PFSK-1 (cell line): ENCODE measurements around the gene STAMBP.

Experiments used
- POLR2AphosphoS5 ChIP-seq: IDR thresholded peaks from 2 replicates; pipeline ENCODE4 v1.6.1; 2012; ENCODE audit warnings: low read depth, mild to moderate bottlenecking, control low read depth, low read length, moderate library complexity
- REST ChIP-seq, 2 experiments: IDR thresholded peaks; 2 replicates each; pipeline versions ENCODE4 v1.6.1 to v1.8.0; 2011 to 2012; ENCODE audit warnings: low read depth in 2 of 2, low read length in 2 of 2, control low read depth in 1 of 2, inconsistent platforms in 1 of 2, mild to moderate bottlenecking in 1 of 2, moderate library complexity in 1 of 2; ENCODE audit not compliant: insufficient read depth in 1 of 2
- TAF1 ChIP-seq: IDR thresholded peaks from 2 replicates; pipeline ENCODE4 v1.6.1; 2012; ENCODE audit warnings: low read length, control low read depth, borderline replicate concordance; ENCODE audit not compliant: insufficient read depth

- no peak for TF ChIP-seq POLR2AphosphoS5
- TF ChIP-seq TAF1 = no peak
- TF ChIP-seq REST (IDR thresholded peaks at IDR 0.05; ENCODE audit: insufficient read depth in 1 of 2, low read depth in 2 of 2, low read length in 2 of 2) = no peak
Observed at GRCh38 chr2:73911548-73912208, 82.9 kb downstream of the STAMBP start.
